Prostate gland (tissue), 2 donors: ENCODE results near the gene NDRG2. TPM values are rescaled to one million over a fixed set of nuclear protein-coding genes. Genes with fewer than 3 reads are reported as not detected.
"Not testable (repeated sequence)": the region's sequence is repeated elsewhere in the genome, so short reads cannot be mapped to it uniquely, and the experiment has no call there.

Experiments used
- DNase-seq: peaks from one replicate; pipeline ENCODE4 v3.0.0-alpha.2; 2019; ENCODE audit warnings: low spot score
- H3K27ac ChIP-seq, 2 donors: fragments of 200-600 bp; sonication (generic); 2 replicates each; pipeline ENCODE4 v1.5.1; 2017 to 2019
- H3K27me3 ChIP-seq: fragments of 200-600 bp; sonication (generic); replicated peaks from 2 replicates; pipeline ENCODE4 v1.5.1; 2019; ENCODE audit not compliant: insufficient read depth
- H3K36me3 ChIP-seq, 2 donors: fragments of 200-600 bp; sonication (generic); 1 replicate in 1 of 2; 2 replicates in 1 of 2; pipeline versions ENCODE4 v1.5.1 to v1.8.1; 2017 to 2019
- H3K4me1 ChIP-seq: fragments of 200-600 bp; sonication (generic); replicated peaks from 2 replicates; pipeline ENCODE4 v1.5.1; 2019
- H3K4me3 ChIP-seq, 2 donors: fragments of 200-600 bp; sonication (generic); 2 replicates each; pipeline ENCODE4 v1.5.1; 2017 to 2019
- H3K9me3 ChIP-seq: fragments of 200-600 bp; sonication (generic); 2 replicates; pipeline ENCODE4 v1.5.1; 2017
- CTCF ChIP-seq, 4 experiments: fragments of 200-600 bp in 2 of 4; fragments of 450-650 bp in 2 of 4; sonication (generic) in 2 of 4; IDR thresholded peaks; 1 replicate in 3 of 4; 2 replicates in 1 of 4; pipeline ENCODE4 v1.5.1; 2016 to 2019; ENCODE audit warnings: antibody characterized with exemption in 4 of 4, mild to moderate bottlenecking in 2 of 4, moderate library complexity in 2 of 4
- POLR2A ChIP-seq: fragments of 450-650 bp; IDR thresholded peaks from one replicate; pipeline ENCODE4 v1.6.1; 2016; ENCODE audit warnings: antibody characterized with exemption, mild to moderate bottlenecking
- POLR2AphosphoS5 ChIP-seq: sonication (generic); formaldehyde crosslinking; IDR thresholded peaks from one replicate; pipeline ENCODE4 v1.6.1; 2017; ENCODE audit warnings: antibody characterized with exemption
- WGBS: methylation state at CpG from one replicate; pipeline ENCODE4 v1.1.5; 2018; 5-methylcytosine and 5-hydroxymethylcytosine counted together
- intact Hi-C: fragments of 100-400 bp; cut with DNase I; formaldehyde crosslinking; loops from one replicate; pipeline ENCODE4 v1.14.2; 2022
- total RNA-seq, 2 donors: library from RNA; depleted of rRNA; stranded (reverse); fragments of >200 nt; gene quantifications; one replicate each; pipeline ENCODE4 v1.1.0, GENCODE V29; 2016

NDRG2 gene
- total RNA-seq, 2 donors from 2014 or later: 230 to 304 TPM

GRCh38 chr14:21043387-21043973 lies 18.6 kb upstream of the NDRG2 start:
- Histone ChIP-seq H3K36me3 (no peaks in the 10 kb centered on the region), H3K9me3 (no peaks in the 10 kb centered on the region), H3K27ac (no peak overlapping the region), H3K4me1 (peaks cover 12% of the 10 kb centered on the region), H3K4me3 (no peak overlapping the region), H3K27me3 (no peaks in the 10 kb centered on the region)
- DNase-seq: no peak
- intact Hi-C loops: loop anchor here (10.0 kb wide), 1 partner anchor 189 kb away; no protein-coding TSS in a partner anchor
- WGBS: 55% methylated on average over 2 of the region's 2 CpGs
- TF ChIP-seq CTCF (IDR thresholded peaks at IDR 0.05) (no peak), POLR2A (no peak), POLR2AphosphoS5 (no peak)

- intact Hi-C loops: loop anchor here (10.0 kb wide), 1 partner anchor 188 kb away; no protein-coding TSS in a partner anchor
Observed at GRCh38 chr14:21042918-21043317, 18.1 kb upstream of the NDRG2 start.

GRCh38 chr14:21041676-21042433 lies 17.0 kb upstream of the NDRG2 start, which contains the start of gene RNASE7:
Gene RNASE7 (plus strand): TSS chr14:21042362. CDS start chr14:21042993, 631 bp downstream.
- 51% methylated on average over 11 of the region's 11 CpGs for WGBS
- DNase-seq: peak; percentile 54
- no peaks in the 10 kb centered on the region for H3K36me3 ChIP-seq
- H3K27me3 ChIP-seq: no peaks in the 10 kb centered on the region
- no peaks in the 10 kb centered on the region for H3K9me3 ChIP-seq
- H3K4me3 ChIP-seq: no peak within 1 kb of the TSS
- intact Hi-C loops: loop anchor here (2.0 to 10.0 kb wide), 2 partner anchors 27 to 187 kb away; no protein-coding TSS in a partner anchor
- TF ChIP-seq POLR2AphosphoS5: peak; percentile 81
- no peak for TF ChIP-seq POLR2A
- H3K4me1 ChIP-seq: peaks cover 14% of the 10 kb centered on the region
- peak within 1 kb of the TSS; percentile 4 to 34 for H3K27ac ChIP-seq

More at GRCh38 chr14:21042918-21043317, 18.1 kb upstream of the NDRG2 start:
- H3K36me3 ChIP-seq: no peaks in the 10 kb centered on the region
- no peak for TF ChIP-seq POLR2AphosphoS5
- TF ChIP-seq CTCF (IDR thresholded peaks at IDR 0.05): no peak
- TF ChIP-seq POLR2A: no peak
- no peak for DNase-seq
- H3K27ac ChIP-seq: no peak overlapping the region
- H3K27me3 ChIP-seq: no peaks in the 10 kb centered on the region
- H3K9me3 ChIP-seq: no peaks in the 10 kb centered on the region
- WGBS: 61% methylated on average over 8 of the region's 8 CpGs
- no peak overlapping the region for H3K4me3 ChIP-seq
- peaks cover 14% of the 10 kb centered on the region for H3K4me1 ChIP-seq

GRCh38 chr14:21040941-21041340 lies 16.1 kb upstream of the NDRG2 start:
- H3K4me1 ChIP-seq: peaks cover 14% of the 10 kb centered on the region
- H3K9me3 ChIP-seq, H3K36me3 ChIP-seq, DNase-seq, H3K4me3 ChIP-seq, H3K27ac ChIP-seq, H3K27me3 ChIP-seq: not testable (repeated sequence)
- intact Hi-C loops: loop anchor here (2.0 to 10.0 kb wide), 2 partner anchors 26 to 186 kb away; no protein-coding TSS in a partner anchor
- 70% methylated on average over 3 of the region's 3 CpGs for WGBS

- intact Hi-C loops: loop anchor here (2.0 to 10.0 kb wide), 2 partner anchors 26 to 186 kb away; no protein-coding TSS in a partner anchor
- peak overlapping the region in 1 of 2 donors; percentile 80 for H3K27ac ChIP-seq
- 64% methylated on average over 8 of the region's 8 CpGs for WGBS
- no peaks in the 10 kb centered on the region for H3K27me3 ChIP-seq
- H3K9me3 ChIP-seq: no peaks in the 10 kb centered on the region
- H3K4me1 ChIP-seq: peaks cover 14% of the 10 kb centered on the region
- TF ChIP-seq POLR2AphosphoS5 (no peak), CTCF (IDR thresholded peaks at IDR 0.05) (no peak), POLR2A (no peak)
- H3K4me3 ChIP-seq: no peak overlapping the region
- DNase-seq: no peak
- no peaks in the 10 kb centered on the region for H3K36me3 ChIP-seq
Observed at GRCh38 chr14:21040370-21040925, 15.6 kb upstream of the NDRG2 start.
